GM19324 (cell line): ENCODE data around the gene HIP1R.
A peak's percentile ranks its signal among the peaks of the same experiment; 100 is the strongest.
"Not testable (repeated sequence)": the region's sequence is repeated elsewhere in the genome, so short reads cannot be mapped to it uniquely, and the experiment has no call there.

ENCODE experiments used
- ATAC-seq: cut with Tn5 transposase; IDR thresholded peaks from one replicate; pipeline ENCODE4 v1.9.1; 2021; ENCODE audit warnings: mild to moderate bottlenecking, moderate library complexity; ENCODE audit not compliant: unreplicated experiment, low FRiP score

The HIP1R gene

GRCh38 chr12:122871851-122872780 is 36.9 kb downstream of the HIP1R start:
- peak; percentile 43 for ATAC-seq

GRCh38 chr12:122872815-122873361 is 37.6 kb downstream of the HIP1R start:
- no peak for ATAC-seq

GRCh38 chr12:122873540-122873939 is 38.3 kb downstream of the HIP1R start:
- ATAC-seq: no peak

GRCh38 chr12:122874081-122874480 is 38.8 kb downstream of the HIP1R start:
- no peak for ATAC-seq

GRCh38 chr12:122875590-122876220 is 40.4 kb downstream of the HIP1R start:
- peak; percentile 52 for ATAC-seq

- not testable (repeated sequence) for ATAC-seq
These were observed 41.0 kb downstream of the HIP1R start for GRCh38 chr12:122876281-122876680.

GRCh38 chr12:122876731-122877130 is 41.5 kb downstream of the HIP1R start:
- no peak for ATAC-seq

GRCh38 chr12:122878780-122879612 is 43.7 kb downstream of the HIP1R start:
- ATAC-seq: no peak

- ATAC-seq: no peak
These were observed 45.0 kb downstream of the HIP1R start for GRCh38 chr12:122880155-122880667.

- no peak for ATAC-seq
These were observed 45.4 kb downstream of the HIP1R start for GRCh38 chr12:122880668-122881067.

- ATAC-seq: no peak
These were observed 47.8 kb downstream of the HIP1R start for GRCh38 chr12:122882908-122883558.

GRCh38 chr12:122884091-122884826 is 49.0 kb downstream of the HIP1R start:
- no peak for ATAC-seq

GRCh38 chr12:122884860-122885259 is 49.6 kb downstream of the HIP1R start:
- no peak for ATAC-seq

GRCh38 chr12:122886161-122886560 is 50.9 kb downstream of the HIP1R start:
- ATAC-seq: no peak

GRCh38 chr12:122886851-122887818 is 51.9 kb downstream of the HIP1R start:
- ATAC-seq: peak; percentile 71

- ATAC-seq: peak; percentile 25
These were observed 52.6 kb downstream of the HIP1R start for GRCh38 chr12:122887819-122888212.

GRCh38 chr12:122888232-122888752 is 53.0 kb downstream of the HIP1R start:
- peak; percentile 37 for ATAC-seq
